AG04449 (cell line): Measurements from ENCODE around the gene CSF1.

Source experiments
- CTCF ChIA-PET: fragments of 350-600 bp; formaldehyde crosslinking; extraction: SDS; loops from one replicate; lab custom pipeline; 2021; ENCODE audit warnings: antibody characterized with exemption; lab: Yijun Ruan, JAX
- POLR2A ChIA-PET: fragments of 400-600, 350-600 bp; formaldehyde crosslinking; extraction: SDS; loops from one replicate; lab custom pipeline; 2020; ENCODE audit warnings: antibody characterized with exemption, inconsistent platforms; lab: Yijun Ruan, JAX
- DNase-seq: peaks from one replicate; pipeline ENCODE4 v3.0.0-alpha.2; 2010; ENCODE audit warnings: low read depth, low spot score
- H3K4me3 ChIP-seq: 2 replicates; pipeline ENCODE4 v1.5.1; 2011; ENCODE audit warnings: low read depth, mild to moderate bottlenecking, control low read depth, low read length
- TF ChIP-seq, protein P1 (sequence below): IDR thresholded peaks from one replicate; pipeline ENCODE4 v1.5.1; 2011; ENCODE audit warnings: mild to moderate bottlenecking, moderate library complexity, low read length, control low read depth, inconsistent platforms; ENCODE audit not compliant: insufficient read depth; ENCODE audit errors: missing control alignments

Gene CSF1

GRCh38 chr1:109933856-109934711 is 23.4 kb downstream of the CSF1 start:
- H3K4me3 ChIP-seq: no peak overlapping the region
- TF ChIP-seq, protein P1, sequence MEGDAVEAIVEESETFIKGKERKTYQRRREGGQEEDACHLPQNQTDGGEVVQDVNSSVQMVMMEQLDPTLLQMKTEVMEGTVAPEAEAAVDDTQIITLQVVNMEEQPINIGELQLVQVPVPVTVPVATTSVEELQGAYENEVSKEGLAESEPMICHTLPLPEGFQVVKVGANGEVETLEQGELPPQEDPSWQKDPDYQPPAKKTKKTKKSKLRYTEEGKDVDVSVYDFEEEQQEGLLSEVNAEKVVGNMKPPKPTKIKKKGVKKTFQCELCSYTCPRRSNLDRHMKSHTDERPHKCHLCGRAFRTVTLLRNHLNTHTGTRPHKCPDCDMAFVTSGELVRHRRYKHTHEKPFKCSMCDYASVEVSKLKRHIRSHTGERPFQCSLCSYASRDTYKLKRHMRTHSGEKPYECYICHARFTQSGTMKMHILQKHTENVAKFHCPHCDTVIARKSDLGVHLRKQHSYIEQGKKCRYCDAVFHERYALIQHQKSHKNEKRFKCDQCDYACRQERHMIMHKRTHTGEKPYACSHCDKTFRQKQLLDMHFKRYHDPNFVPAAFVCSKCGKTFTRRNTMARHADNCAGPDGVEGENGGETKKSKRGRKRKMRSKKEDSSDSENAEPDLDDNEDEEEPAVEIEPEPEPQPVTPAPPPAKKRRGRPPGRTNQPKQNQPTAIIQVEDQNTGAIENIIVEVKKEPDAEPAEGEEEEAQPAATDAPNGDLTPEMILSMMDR: no peak
- DNase-seq: no peak
- CTCF ChIA-PET: interaction anchor here (1.3 kb wide), 1 partner anchor 50 kb away, joined by 4 read pairs; no protein-coding TSS in a partner anchor
- POLR2A ChIA-PET: interaction anchor here (1.0 kb wide), 1 partner anchor 23 kb away, joined by 3 read pairs; no protein-coding TSS in a partner anchor

GRCh38 chr1:109935451-109935900 is 24.8 kb downstream of the CSF1 start:
- POLR2A ChIA-PET: no interaction called here
- CTCF ChIA-PET: interaction anchor here (1.0 to 1.1 kb wide), 2 partner anchors 158 to 162 kb away, joined by 3 read pairs; no protein-coding TSS in a partner anchor
- no peak overlapping the region for H3K4me3 ChIP-seq
- TF ChIP-seq, protein P1: no peak
- no peak for DNase-seq

- TF ChIP-seq, protein P1: no peak
- ChIA-PET POLR2A (no interaction called here), CTCF (interaction anchor here (0.7 kb wide), 1 partner anchor 57 kb away, joined by 3 read pairs; no protein-coding TSS in a partner anchor)
- DNase-seq: no peak
- no peak overlapping the region for H3K4me3 ChIP-seq
These were observed 27.1 kb downstream of the CSF1 start for GRCh38 chr1:109937738-109938137.

GRCh38 chr1:109938556-109938955 is 27.9 kb downstream of the CSF1 start:
- ChIA-PET CTCF (interaction anchor here (1.0 to 1.1 kb wide), 2 partner anchors 16 to 46 kb away, joined by 3 to 5 read pairs; partner anchors contain the start of gene AHCYL1), POLR2A (no interaction called here)
- TF ChIP-seq, protein P1: no peak

DNA sequence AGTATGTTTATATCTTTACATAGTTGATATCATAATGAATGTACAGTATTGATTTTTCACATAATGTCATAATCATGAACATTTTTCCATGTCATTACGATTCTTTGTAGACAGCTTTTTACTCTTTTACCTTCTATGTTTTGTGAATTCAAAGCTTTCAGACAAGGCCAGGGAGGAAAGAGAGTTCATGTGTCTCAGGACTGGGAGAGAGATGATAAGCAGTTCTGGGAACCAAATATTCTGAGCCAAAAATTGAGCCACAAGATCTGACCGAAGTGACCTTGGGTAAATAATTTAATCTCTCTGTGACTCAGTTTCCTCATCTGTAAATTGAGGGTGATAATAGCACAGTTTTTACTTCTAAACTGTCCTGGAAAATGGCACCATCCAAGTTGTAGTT is 31.8 kb downstream of the CSF1 start:
- DNase-seq: no peak
- H3K4me3 ChIP-seq: no peak overlapping the region
- TF ChIP-seq, protein P1: no peak
- ChIA-PET CTCF (interaction anchor here (0.8 kb wide), 1 partner anchor 12 kb away, joined by 3 read pairs; no protein-coding TSS in a partner anchor), POLR2A (no interaction called here)

More at GRCh38 chr1:109938556-109938955, 27.9 kb downstream of the CSF1 start:
- no peak overlapping the region for H3K4me3 ChIP-seq
- no peak for DNase-seq

GRCh38 chr1:109944541-109944940 is 33.9 kb downstream of the CSF1 start:
- ChIA-PET POLR2A (no interaction called here), CTCF (interaction anchor here (1.2 to 1.3 kb wide), 2 partner anchors 15 to 40 kb away, joined by 3 to 6 read pairs; partner anchors contain the start of gene AHCYL1)
- no peak for DNase-seq

More at GRCh38 chr1:109944541-109944940, 33.9 kb downstream of the CSF1 start:
- H3K4me3 ChIP-seq: no peak overlapping the region
- TF ChIP-seq, protein P1: no peak
